DMS153 treated with DMSO at 0.1 percent for 48 hours (cell line): Measurements from ENCODE around the gene KCNT2.
A peak's percentile ranks its signal among the peaks of the same experiment; 100 is the strongest.
"Not testable (repeated sequence)": the region's sequence is repeated elsewhere in the genome, so short reads cannot be mapped to it uniquely, and the experiment has no call there.

ENCODE experiments used
- DNase-seq: peaks from one replicate; lab custom pipeline; 2025; ENCODE audit not compliant: unreplicated experiment; lab: John Stamatoyannopoulos, UW

KCNT2 gene

DNA sequence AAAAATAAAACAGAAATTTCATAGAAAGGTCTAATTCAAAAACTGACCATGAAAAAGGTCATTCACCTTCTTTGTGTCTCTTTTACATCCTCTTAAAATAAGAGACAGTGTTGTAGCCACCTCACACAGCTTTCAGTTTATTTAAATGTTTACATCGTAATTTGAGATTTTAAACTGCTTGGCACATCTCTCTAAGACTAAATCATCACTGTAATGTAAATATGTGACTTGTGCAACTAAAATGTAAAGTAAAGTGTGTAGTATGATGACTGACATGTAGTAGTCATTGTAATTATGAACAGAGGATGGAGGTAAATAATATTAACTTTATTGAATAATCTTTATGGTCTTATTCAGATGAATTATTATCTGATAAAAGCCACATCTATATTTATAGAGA, 283.9 kb downstream of the KCNT2 start:
- DNase-seq: peak; percentile 13

DNA sequence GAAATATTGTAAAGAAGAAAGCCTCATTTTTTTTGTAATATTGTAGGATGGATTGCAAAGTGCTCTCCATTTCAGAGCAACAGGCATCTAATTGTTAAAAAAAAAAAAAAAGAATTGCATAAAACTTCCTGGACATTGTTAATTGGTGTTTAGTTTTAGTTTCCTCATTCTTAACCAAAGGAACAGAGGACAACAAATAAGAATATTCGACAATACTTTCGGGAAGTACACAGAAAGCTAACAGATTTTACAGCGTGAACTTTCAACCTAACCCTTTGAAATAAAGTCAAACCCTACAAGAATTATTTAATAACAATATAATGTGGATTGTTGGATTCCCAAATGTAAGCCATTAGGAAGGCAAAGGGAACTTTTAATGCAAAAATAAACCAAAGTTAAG, 284.4 kb downstream of the KCNT2 start:
- DNase-seq: no peak

DNA sequence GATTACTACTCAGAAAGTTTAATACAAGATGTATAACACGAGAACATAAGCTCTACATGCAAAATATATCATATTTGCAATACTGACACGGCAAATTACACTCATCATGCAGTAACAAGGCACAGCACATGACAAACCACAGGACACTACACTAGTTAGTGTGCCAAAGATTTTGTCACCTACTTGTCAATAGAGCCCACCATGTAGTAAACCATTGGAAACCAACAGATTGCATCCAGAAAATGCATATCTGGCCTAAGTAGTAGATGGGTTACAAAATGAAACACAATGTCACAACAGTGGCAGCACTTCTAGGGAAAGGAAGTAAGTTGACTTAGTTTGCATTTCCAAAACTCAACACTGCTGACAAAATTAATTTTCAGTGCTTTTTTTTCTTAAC, 288.9 kb downstream of the KCNT2 start:
- no peak for DNase-seq

DNA sequence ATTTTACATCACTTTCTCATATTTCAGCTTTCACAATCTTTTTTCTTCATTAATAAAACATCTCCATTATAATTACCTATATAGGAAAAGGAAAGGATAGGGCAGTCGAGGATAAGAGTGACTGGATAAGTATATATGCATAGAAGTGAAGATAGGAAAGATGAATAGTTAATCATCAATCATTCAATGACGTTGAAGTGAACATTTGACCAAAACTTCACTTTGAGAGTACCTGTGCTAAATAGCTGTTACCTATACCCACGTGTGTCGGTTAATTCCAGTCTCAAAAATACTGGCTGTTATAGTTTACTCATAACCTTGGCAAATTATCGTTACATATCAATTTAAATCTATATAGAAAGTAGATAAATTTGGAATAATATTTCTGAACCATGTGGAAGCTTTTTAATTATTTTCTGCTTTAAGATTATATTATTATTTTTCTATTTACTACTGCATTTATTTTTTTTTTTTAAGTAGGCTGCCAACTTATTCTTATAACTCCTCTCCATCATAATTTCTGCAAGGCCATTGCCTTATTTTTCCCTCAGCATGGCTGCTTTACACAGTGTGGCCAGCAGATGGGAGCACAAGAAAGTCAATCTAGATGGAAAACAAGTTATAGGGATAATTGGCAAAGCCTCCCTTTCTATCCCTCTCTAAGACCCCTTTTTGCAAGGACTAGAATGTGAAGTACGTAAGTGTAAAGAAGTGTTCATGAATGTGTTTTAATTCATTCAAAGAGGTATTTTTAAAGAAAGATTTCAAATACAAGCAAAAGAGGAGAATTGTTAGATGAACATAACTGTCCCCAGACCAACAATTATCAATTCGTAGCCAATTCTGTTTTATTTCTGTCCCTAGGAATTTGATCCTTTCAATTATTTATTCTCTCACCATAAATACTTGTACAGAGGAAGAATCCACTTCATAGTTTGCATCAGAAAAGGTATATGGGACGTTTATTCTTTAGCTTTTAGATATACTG, 290.4 kb downstream of the KCNT2 start:
- peak; percentile 59 for DNase-seq

DNA sequence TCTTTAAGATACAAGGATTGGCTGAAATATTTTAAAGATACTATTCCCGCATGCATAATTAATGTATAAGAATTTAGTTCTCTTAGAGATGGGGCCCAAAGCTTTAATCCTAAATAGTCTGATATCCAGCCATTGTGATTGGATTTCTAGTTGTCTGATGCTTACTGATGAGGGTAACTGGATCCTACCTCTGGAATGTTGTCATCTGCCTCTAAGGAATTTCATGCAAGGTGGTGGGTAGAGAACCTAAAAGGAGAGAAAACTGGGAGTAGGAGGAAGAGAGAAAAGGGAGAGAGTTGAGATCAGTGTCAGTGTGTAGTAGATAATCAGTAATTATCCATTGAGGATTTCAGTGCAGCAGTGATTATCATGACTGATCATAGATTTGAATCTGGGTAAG, 295.5 kb downstream of the KCNT2 start:
- no peak for DNase-seq

GRCh38 chr1:196309386-196309785, 298.9 kb downstream of the KCNT2 start:
- DNase-seq: peak; percentile 69

GRCh38 chr1:196308176-196308575, 300.1 kb downstream of the KCNT2 start:
- DNase-seq: no peak

DNA sequence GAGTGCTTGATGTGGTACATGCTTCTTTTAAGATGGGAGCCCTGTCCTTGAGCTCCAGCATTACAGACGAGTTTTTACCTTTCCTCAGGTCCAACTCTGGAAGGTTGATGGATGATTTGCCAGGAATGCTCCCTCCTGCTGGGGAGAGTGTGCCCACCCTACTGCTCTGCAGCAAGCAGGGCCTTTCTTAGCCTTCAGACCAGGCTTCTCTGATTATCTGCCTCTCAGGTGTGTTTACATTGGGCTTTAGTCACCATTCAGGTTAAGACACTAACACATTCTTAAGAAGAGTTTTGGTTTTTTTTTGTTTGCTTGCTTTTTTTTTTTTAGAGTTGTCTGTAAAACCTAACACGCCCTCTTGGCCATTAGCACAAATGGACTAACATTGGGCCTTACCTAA, 301.8 kb downstream of the KCNT2 start:
- DNase-seq: no peak

DNA sequence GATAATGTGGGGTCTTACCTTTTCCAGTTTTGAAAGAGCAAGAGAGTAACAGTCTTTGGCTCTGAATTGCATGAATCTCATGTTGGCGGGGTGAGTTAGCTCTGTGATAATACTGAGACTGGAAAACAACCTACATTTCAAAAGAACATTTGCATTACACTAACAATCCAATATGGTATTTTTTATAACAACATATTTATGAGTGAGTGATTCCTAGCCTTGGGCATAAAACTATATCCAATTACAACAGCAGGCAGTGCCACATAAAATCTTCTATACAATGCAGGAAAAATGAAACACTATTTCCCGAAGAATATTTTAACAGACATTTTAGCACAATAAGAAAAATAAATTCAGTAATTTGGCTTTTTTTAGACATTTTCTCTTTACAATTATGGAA, 303.0 kb downstream of the KCNT2 start:
- DNase-seq: no peak

DNA sequence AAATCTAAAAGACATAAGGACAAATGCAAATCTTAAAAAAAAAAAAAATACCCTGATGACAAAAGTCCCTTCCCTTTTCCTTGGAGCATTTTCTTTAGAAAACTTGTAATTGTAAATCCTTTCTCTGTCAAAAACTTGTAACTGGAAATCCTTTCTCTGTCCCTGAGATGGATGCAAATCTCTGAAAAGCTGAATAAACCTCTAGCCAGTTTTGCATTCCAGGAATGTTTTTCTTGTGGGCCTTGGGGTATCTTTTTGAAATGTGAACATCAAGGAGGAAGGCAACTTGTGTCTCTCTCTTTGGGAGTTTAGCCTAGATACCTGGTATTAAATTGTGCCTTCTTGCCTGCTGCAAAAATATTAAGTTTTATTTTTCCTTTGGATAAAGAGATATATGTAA, 305.3 kb downstream of the KCNT2 start:
- DNase-seq: no peak

DNA sequence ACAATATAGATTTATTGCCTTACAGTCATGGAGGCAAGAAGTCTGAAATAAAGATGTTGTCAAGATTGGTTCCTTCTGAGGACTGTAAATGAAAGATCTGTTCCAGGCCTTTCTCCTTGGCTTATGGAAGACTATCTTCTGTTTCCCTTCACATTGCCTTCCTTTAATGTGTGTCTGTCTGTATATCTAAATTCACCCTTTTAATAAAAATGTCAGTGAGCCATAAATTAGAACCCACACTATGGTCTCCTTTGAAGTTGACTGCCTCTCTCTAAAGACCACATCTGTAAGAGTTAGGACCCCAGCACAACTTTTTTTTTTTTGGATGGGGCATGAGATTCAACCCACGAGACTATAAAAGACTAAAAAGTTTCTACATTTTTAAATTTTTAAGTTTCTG, 305.8 kb downstream of the KCNT2 start:
- no peak for DNase-seq

GRCh38 chr1:196295766-196296165, 312.5 kb downstream of the KCNT2 start:
- no peak for DNase-seq

DNA sequence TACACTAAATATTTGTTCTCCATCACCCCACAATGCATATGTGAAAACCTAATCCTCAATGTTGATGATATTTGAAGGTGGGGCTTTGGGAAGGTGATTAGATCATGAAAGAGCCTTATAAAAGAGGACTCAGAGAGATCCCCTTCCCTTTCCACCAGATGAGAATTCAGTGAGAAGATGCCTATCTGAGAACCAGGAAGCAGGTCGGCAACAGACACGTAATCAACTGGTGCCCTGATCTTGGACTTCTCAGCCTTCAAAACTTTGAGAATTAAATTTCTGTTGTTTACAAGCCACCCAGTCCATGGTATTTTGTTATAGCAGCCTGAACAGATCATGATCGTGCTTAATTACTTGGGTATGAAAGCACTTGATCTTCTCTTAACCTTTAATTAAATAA, 329.4 kb downstream of the KCNT2 start:
- no peak for DNase-seq

GRCh38 chr1:196277860-196278259, 330.4 kb downstream of the KCNT2 start:
- DNase-seq: no peak

GRCh38 chr1:196271212-196271947, 336.9 kb downstream of the KCNT2 start:
- DNase-seq: no peak

GRCh38 chr1:196263086-196263485, 345.2 kb downstream of the KCNT2 start:
- not testable (repeated sequence) for DNase-seq

DNA sequence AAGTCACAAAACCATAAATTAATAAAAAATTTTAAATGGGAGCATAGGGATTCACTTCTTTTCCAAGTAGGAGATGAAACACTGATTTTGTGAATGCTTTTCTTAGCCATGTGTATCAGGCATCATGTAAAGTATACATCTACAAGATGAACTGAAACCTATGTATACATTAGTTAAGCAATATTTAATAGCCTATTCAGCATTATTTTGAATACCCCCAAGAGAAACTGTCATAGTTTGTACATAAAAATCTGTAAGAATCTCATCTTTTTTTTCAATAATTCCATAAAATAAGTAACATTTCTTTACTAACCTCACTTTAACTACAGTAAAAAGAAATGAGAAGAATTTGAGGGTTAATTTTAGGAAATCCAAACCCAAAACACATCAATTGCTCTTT, 348.0 kb downstream of the KCNT2 start:
- DNase-seq: no peak

GRCh38 chr1:196259316-196259715, 348.9 kb downstream of the KCNT2 start:
- no peak for DNase-seq

GRCh38 chr1:196255762-196256161, 352.5 kb downstream of the KCNT2 start:
- DNase-seq: no peak

DNA sequence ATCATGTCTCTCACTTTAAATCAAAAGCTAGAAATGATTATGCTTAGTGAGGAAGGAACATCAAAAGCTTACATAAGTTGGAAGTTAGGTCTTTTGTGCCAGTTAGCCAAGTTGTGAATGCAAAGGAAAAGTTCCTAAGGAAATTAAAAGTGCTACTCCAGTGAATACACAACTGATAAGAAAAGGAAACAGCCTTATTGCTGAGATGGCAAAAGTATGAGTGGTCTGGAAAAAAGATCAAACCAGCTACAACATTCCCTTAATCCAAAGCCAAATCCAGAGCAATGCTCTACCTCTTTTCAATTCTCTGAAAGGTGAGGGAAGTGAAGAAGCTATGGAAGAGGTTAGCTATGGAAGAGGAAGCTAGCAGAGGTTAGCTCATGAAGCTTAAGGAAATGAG, 378.7 kb downstream of the KCNT2 start:
- DNase-seq: no peak

GRCh38 chr1:196214866-196215265, 393.4 kb downstream of the KCNT2 start:
- DNase-seq: no peak

- no peak for DNase-seq
Observed at GRCh38 chr1:196209983-196210382, 398.3 kb downstream of the KCNT2 start.
